ENCODE data around the gene SRC. TPM values are rescaled to one million over a fixed set of nuclear protein-coding genes. Genes with fewer than 3 reads are reported as not detected.

Gene SRC
- total RNA-seq, 2 experiments from 2014 or later: 2.6 to 2.7 TPM

DNA sequence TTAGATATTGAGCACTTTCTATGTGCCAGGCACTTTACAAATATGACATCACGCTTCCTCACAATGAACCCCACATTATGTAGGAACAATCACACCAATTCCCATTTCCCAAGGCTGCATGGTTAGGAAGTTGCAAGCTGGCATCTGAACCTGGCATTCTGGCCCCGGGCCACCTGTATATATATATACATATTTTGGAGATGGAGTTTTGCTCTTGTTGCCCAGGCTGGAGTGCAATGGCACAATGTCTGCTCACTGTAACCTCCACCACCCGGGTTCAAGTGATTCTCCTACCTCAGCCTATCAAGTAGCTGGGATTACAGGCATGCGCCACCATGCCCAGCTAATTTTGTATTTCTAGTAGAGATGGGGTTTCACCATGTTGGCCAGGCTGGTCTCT is 30.4 kb downstream of the SRC start:
- H3K27me3 Mint-ChIP-seq: no peaks in the 10 kb centered on the region
- no peaks in the 10 kb centered on the region for H3K9me3 Mint-ChIP-seq
- no peak overlapping the region for H3K4me3 Mint-ChIP-seq
- DNase-seq: no peak
- no peak overlapping the region for H3K27ac Mint-ChIP-seq
- peaks cover 9% of the 10 kb centered on the region for H3K4me1 Mint-ChIP-seq
- ChIA-PET CTCF (no interaction called here), POLR2A (no interaction called here)
- no peaks in the 10 kb centered on the region for H3K36me3 Mint-ChIP-seq (ENCODE audit: low read depth)

DNA sequence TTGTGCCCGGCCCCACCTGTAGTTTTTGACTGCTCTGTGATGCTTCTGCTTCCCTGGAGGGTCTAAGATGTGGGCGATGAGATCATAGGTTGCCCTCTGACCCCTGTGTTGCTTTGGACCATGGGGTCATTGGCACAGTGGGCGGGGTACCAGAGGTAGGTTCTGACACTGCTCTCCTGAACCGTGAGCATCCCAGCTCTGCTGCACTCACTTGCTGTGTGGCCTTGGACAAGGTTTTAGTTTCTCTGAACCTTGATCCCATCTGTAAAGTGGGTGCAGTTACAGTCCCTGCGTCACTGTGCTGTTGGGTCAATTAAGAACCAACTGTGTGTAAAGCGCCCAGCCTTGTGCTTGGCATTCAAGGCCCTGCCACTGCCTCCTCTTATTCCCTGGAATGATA is 30.9 kb downstream of the SRC start:
- ChIA-PET CTCF (no interaction called here), POLR2A (no interaction called here)
- Mint-ChIP-seq H3K4me3 (no peak overlapping the region), H3K9me3 (no peaks in the 10 kb centered on the region), H3K36me3 (ENCODE audit: low read depth) (no peaks in the 10 kb centered on the region), H3K4me1 (peaks cover 9% of the 10 kb centered on the region), H3K27me3 (no peaks in the 10 kb centered on the region), H3K27ac (no peak overlapping the region)
- DNase-seq: no peak

DNA sequence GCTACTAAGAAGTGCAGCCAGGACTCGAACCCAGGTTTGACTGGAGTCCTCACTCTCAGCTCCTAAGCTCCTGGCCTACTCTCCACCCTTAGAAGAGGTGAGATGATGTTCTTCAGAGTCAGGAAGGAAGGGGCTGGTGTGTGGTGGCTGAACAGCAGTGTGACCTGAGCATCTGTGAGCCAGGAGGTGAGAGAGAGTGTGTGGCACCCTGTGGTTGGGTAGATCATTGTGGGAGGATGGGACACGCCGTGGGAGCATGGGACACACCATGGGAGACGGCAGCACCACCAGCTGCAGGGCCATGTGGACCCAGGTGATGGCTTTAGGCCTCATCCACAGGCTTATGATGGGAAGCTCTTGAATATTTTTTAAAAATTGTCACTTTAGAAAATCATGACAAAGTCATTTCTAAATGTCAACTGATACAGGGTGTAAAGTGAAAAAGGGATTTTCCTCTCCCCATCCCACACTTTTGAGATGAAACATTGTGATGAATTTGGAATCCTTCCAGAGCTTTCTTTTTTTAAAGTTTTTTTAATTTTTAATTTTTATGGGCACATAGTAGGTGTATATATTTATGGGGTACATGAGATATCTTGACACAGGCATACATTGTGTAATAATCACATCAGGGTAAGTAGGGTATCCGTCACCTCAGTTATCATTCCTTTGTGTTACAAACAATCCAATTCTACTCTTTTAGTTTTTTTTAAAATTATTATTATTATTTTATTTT is 31.6 kb downstream of the SRC start:
- H3K27ac Mint-ChIP-seq: no peak overlapping the region
- ChIA-PET CTCF (interaction anchor here (0.7 kb wide), 1 partner anchor 136 kb away, joined by 3 read pairs; no protein-coding TSS in a partner anchor), POLR2A (interaction anchor here (1.1 kb wide), 1 partner anchor 199 kb away, joined by 3 read pairs; no protein-coding TSS in a partner anchor)
- H3K9me3 Mint-ChIP-seq: no peaks in the 10 kb centered on the region
- H3K36me3 Mint-ChIP-seq (ENCODE audit: low read depth): no peaks in the 10 kb centered on the region
- no peak overlapping the region for H3K4me3 Mint-ChIP-seq
- no peak for DNase-seq
- H3K27me3 Mint-ChIP-seq: no peaks in the 10 kb centered on the region
- peaks cover 9% of the 10 kb centered on the region for H3K4me1 Mint-ChIP-seq

- POLR2A ChIA-PET: interaction anchor here (1.1 kb wide), 1 partner anchor 200 kb away, joined by 3 read pairs; no protein-coding TSS in a partner anchor
- no peaks in the 10 kb centered on the region for H3K36me3 Mint-ChIP-seq (ENCODE audit: low read depth)
Observed at GRCh38 chr20:37378420-37378784, 32.5 kb downstream of the SRC start.

DNA sequence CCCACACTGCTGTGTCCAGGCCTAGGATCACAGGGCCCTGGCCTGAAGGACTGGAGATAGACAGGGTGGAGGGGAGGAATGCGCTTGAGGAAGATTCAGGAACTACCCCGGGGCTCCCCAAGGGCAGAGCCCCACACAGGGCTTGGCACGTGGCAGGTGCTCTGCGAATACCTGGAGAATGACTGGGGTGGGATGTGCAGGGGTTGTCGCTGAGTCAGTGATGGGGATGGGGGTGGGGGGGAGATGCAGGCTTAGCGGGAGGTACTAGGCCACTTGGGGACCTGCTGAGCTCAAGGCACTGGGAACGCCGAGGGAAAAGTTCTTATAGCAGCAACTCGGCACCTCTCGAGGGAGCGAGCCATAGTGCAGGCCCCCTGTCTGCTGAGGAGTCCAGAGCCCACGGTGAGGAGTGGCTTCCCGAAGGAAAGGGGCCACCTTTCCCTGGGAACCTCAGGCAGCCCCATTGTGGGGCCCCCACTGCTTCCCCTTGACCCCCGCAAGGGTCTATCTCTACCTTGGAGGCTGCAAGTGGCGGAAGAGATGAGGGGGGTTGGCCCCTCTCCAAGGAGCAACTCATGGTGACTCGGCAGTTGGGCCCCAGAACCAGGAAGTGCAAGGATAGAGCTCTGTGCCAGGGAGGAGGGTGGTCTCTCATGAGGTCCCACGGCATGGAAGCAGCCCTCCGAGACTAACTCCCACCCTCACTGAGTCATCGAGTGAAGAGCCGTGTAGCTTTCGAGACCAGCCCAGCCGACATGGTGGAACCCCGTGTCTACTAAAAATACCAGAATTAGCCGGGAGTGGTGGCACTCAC is 33.1 kb downstream of the SRC start:
- CTCF ChIA-PET: no interaction called here
- Mint-ChIP-seq H3K4me1 (peaks cover 11% of the 10 kb centered on the region), H3K36me3 (ENCODE audit: low read depth) (no peaks in the 10 kb centered on the region), H3K27me3 (no peaks in the 10 kb centered on the region), H3K9me3 (no peaks in the 10 kb centered on the region), H3K4me3 (no peak overlapping the region), H3K27ac (no peak overlapping the region)
- POLR2A ChIA-PET: no interaction called here
- no peak for DNase-seq

More at GRCh38 chr20:37378420-37378784, 32.5 kb downstream of the SRC start:
- H3K27ac Mint-ChIP-seq: no peak overlapping the region
- no peak for DNase-seq
- H3K27me3 Mint-ChIP-seq: no peaks in the 10 kb centered on the region
- H3K4me3 Mint-ChIP-seq: no peak overlapping the region
- CTCF ChIA-PET: no interaction called here
- H3K9me3 Mint-ChIP-seq: no peaks in the 10 kb centered on the region
- peaks cover 11% of the 10 kb centered on the region for H3K4me1 Mint-ChIP-seq

- ChIA-PET POLR2A (no interaction called here), CTCF (interaction anchor here (0.6 kb wide), 1 partner anchor 110 kb away, joined by 3 read pairs; no protein-coding TSS in a partner anchor)
- Mint-ChIP-seq H3K4me1 (peaks cover 15% of the 10 kb centered on the region), H3K4me3 (no peak overlapping the region), H3K27me3 (peaks cover 4% of the 10 kb centered on the region), H3K27ac (no peak overlapping the region), H3K36me3 (ENCODE audit: low read depth) (no peaks in the 10 kb centered on the region), H3K9me3 (no peaks in the 10 kb centered on the region)
- DNase-seq: no peak
Observed at GRCh38 chr20:37379967-37380828, 34.3 kb downstream of the SRC start.

- Mint-ChIP-seq H3K27ac (no peak overlapping the region), H3K4me3 (no peak overlapping the region), H3K4me1 (peaks cover 15% of the 10 kb centered on the region), H3K9me3 (no peaks in the 10 kb centered on the region), H3K36me3 (ENCODE audit: low read depth) (no peaks in the 10 kb centered on the region), H3K27me3 (peaks cover 4% of the 10 kb centered on the region)
- POLR2A ChIA-PET: no interaction called here
- CTCF ChIA-PET: no interaction called here
- DNase-seq: no peak
Observed at GRCh38 chr20:37380864-37381579, 35.1 kb downstream of the SRC start.

- H3K27me3 Mint-ChIP-seq: peaks cover 4% of the 10 kb centered on the region
- no peak overlapping the region for H3K27ac Mint-ChIP-seq
- CTCF ChIA-PET: interaction anchor here (1.7 kb wide), 1 partner anchor 152 kb away, joined by 5 read pairs; no protein-coding TSS in a partner anchor
- no peak overlapping the region for H3K4me3 Mint-ChIP-seq
- H3K9me3 Mint-ChIP-seq: no peaks in the 10 kb centered on the region
- POLR2A ChIA-PET: no interaction called here
- no peak for DNase-seq
- no peaks in the 10 kb centered on the region for H3K36me3 Mint-ChIP-seq (ENCODE audit: low read depth)
- H3K4me1 Mint-ChIP-seq: peaks cover 13% of the 10 kb centered on the region
Observed at GRCh38 chr20:37381621-37382471, 35.9 kb downstream of the SRC start.

DNA sequence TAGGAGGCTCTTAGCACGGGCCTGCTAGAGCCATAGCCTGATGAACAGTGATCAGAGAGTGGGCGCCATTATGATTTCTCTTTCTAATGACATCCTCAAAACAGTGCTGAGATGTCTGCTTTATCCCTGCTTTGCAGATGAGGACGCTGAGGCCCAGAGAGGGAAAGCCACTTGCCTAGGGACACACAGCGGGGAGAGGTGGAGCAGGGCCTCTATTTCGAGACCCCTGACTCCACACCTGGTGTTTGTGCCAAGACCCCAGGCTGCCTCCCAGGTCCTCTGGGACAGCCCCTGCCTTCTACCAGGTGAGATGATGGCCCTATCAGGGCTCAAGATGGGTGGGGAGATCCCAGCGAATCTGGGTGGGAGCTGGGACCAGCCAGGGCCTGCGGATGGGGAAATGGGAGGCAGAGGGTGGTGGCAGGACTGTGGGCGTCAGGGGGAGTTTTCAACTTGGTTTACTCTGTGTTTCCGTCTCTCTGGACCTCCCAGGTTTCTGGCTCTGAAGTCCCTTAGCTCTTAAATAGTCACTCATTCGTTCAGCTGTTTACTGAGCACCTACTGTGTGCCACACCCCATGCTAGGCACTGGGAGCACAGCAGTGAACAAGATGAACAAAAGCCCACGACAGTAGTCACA is 36.7 kb downstream of the SRC start:
- Mint-ChIP-seq H3K36me3 (ENCODE audit: low read depth) (no peaks in the 10 kb centered on the region), H3K27me3 (peaks cover 4% of the 10 kb centered on the region), H3K9me3 (no peaks in the 10 kb centered on the region), H3K4me3 (peak overlapping the region; percentile 57), H3K27ac (no peak overlapping the region), H3K4me1 (peaks cover 6% of the 10 kb centered on the region)
- CTCF ChIA-PET: interaction anchor here (0.7 to 1.7 kb wide), 2 partner anchors 9 to 152 kb away, joined by 3 to 5 read pairs; no protein-coding TSS in a partner anchor
- DNase-seq: no peak
- POLR2A ChIA-PET: no interaction called here

GRCh38 chr20:37383229-37383989 is 37.5 kb downstream of the SRC start:
- no peak for DNase-seq
- POLR2A ChIA-PET: interaction anchor here (0.6 kb wide), 1 partner anchor 53 kb away, joined by 3 read pairs; no protein-coding TSS in a partner anchor
- Mint-ChIP-seq H3K36me3 (ENCODE audit: low read depth) (no peaks in the 10 kb centered on the region), H3K9me3 (no peaks in the 10 kb centered on the region), H3K4me3 (peak overlapping the region; percentile 57), H3K27me3 (peaks cover 4% of the 10 kb centered on the region), H3K4me1 (peaks cover 6% of the 10 kb centered on the region), H3K27ac (no peak overlapping the region)
- CTCF ChIA-PET: interaction anchor here (0.7 to 2.3 kb wide), 6 partner anchors 8 to 151 kb away, joined by 3 to 10 read pairs (median 4); no protein-coding TSS in a partner anchor

- POLR2A ChIA-PET: no interaction called here
- peak; percentile 82 for DNase-seq
Observed at GRCh38 chr20:37384683-37385174, 38.8 kb downstream of the SRC start.

More at GRCh38 chr20:37384683-37385174, 38.8 kb downstream of the SRC start:
- peak overlapping the region; percentile 73 for H3K4me3 Mint-ChIP-seq
- peaks cover 4% of the 10 kb centered on the region for H3K27me3 Mint-ChIP-seq
- H3K9me3 Mint-ChIP-seq: no peaks in the 10 kb centered on the region
- H3K27ac Mint-ChIP-seq: peak overlapping the region; percentile 48
- CTCF ChIA-PET: interaction anchor here (0.6 to 2.3 kb wide), 8 partner anchors 13 to 189 kb away, joined by 3 to 11 read pairs (median 7); partner anchors contain the start of gene MANBAL
- H3K4me1 Mint-ChIP-seq: peaks cover 6% of the 10 kb centered on the region
- no peaks in the 10 kb centered on the region for H3K36me3 Mint-ChIP-seq (ENCODE audit: low read depth)
